ENCODE results near the gene FFAR4.

DNA sequence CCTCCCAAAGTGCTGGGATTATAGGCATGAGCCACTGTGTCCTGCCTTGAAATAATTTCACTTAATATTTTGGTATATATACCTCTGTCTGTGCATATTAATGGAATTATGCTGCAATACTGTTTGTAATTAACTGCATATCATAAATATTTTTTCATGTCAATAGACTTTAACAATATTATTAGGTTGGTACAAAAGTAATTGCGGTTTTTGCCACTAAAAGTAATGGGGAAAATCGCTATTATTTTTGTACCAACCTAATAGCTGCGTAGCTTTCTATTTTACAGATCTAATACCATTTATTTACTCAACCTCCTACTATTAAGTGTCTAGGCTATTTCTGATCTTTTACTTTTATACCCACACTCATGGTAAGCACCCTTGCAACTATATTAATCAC lies 42.0 kb downstream of the FFAR4 start:
- TF ChIP-seq POLR2A (IDR thresholded peaks at IDR 0.05; ENCODE audit: low read length) (no peak), GATA1 (IDR thresholded peaks at IDR 0.05; ENCODE audit: low read depth, low read length) (no peak)
